ENCODE results near the gene MFN2. TPM values are rescaled to one million over a fixed set of nuclear protein-coding genes. Genes with fewer than 3 reads are reported as not detected.

The MFN2 gene
- polyA plus RNA-seq, 1 donor = 72.6 TPM

- no peak overlapping the region for H3K4me3 ChIP-seq (ENCODE audit: low read length)
- H3K27me3 ChIP-seq (ENCODE audit: control insufficient read depth, insufficient read depth, low read length) = peaks cover 12% of the 10 kb centered on the region
- no peak for DNase-seq
- no peaks in the 10 kb centered on the region for H3K9me3 ChIP-seq (ENCODE audit: control insufficient read depth, low read depth, low read length)
- WGBS (ENCODE audit: insufficient coverage, low lambda C conversion rate) = 66% methylated on average over 2 of the region's 18 CpGs
- peaks cover 3% of the 10 kb centered on the region for H3K4me1 ChIP-seq (ENCODE audit: control insufficient read depth, insufficient read depth, low read length)
- no peak overlapping the region for H3K27ac ChIP-seq (ENCODE audit: low read length)
- no peaks in the 10 kb centered on the region for H3K36me3 ChIP-seq (ENCODE audit: control insufficient read depth, insufficient read depth, low read length)
These were observed 67.1 kb downstream of the MFN2 start for GRCh38 chr1:12047120-12047876.

GRCh38 chr1:12048372-12048771 is 68.1 kb downstream of the MFN2 start:
- H3K4me3 ChIP-seq (ENCODE audit: low read length) = no peak overlapping the region
- no peaks in the 10 kb centered on the region for H3K36me3 ChIP-seq (ENCODE audit: control insufficient read depth, insufficient read depth, low read length)
- H3K4me1 ChIP-seq (ENCODE audit: control insufficient read depth, insufficient read depth, low read length) = peaks cover 13% of the 10 kb centered on the region
- H3K27me3 ChIP-seq (ENCODE audit: control insufficient read depth, insufficient read depth, low read length) = peaks cover 12% of the 10 kb centered on the region
- WGBS (ENCODE audit: insufficient coverage, low lambda C conversion rate) = no CpG with 5 or more reads among the region's 2 CpGs
- no peak for DNase-seq
- no peaks in the 10 kb centered on the region for H3K9me3 ChIP-seq (ENCODE audit: control insufficient read depth, low read depth, low read length)
- H3K27ac ChIP-seq (ENCODE audit: low read length) = no peak overlapping the region

- no CpG with 5 or more reads among the region's 4 CpGs for WGBS (ENCODE audit: insufficient coverage, low lambda C conversion rate)
- Histone ChIP-seq H3K27ac (ENCODE audit: low read length) (no peak overlapping the region), H3K4me3 (ENCODE audit: low read length) (no peak overlapping the region), H3K9me3 (ENCODE audit: control insufficient read depth, low read depth, low read length) (no peaks in the 10 kb centered on the region), H3K27me3 (ENCODE audit: control insufficient read depth, insufficient read depth, low read length) (peaks cover 12% of the 10 kb centered on the region), H3K36me3 (ENCODE audit: control insufficient read depth, insufficient read depth, low read length) (no peaks in the 10 kb centered on the region), H3K4me1 (ENCODE audit: control insufficient read depth, insufficient read depth, low read length) (peaks cover 15% of the 10 kb centered on the region)
- no peak for DNase-seq
These were observed 69.4 kb downstream of the MFN2 start for GRCh38 chr1:12049616-12050015.

- no CpG with 5 or more reads among the region's 1 CpG for WGBS (ENCODE audit: insufficient coverage, low lambda C conversion rate)
- Histone ChIP-seq H3K27ac (ENCODE audit: low read length) (no peak overlapping the region), H3K4me3 (ENCODE audit: low read length) (no peak overlapping the region), H3K27me3 (ENCODE audit: control insufficient read depth, insufficient read depth, low read length) (peaks cover 12% of the 10 kb centered on the region), H3K9me3 (ENCODE audit: control insufficient read depth, low read depth, low read length) (no peaks in the 10 kb centered on the region), H3K4me1 (ENCODE audit: control insufficient read depth, insufficient read depth, low read length) (peaks cover 15% of the 10 kb centered on the region), H3K36me3 (ENCODE audit: control insufficient read depth, insufficient read depth, low read length) (no peaks in the 10 kb centered on the region)
- no peak for DNase-seq
These were observed 71.1 kb downstream of the MFN2 start for GRCh38 chr1:12051361-12051760.

GRCh38 chr1:12052008-12052573 is 71.8 kb downstream of the MFN2 start:
- peak; percentile 68 to 82 for DNase-seq
- Histone ChIP-seq H3K27me3 (ENCODE audit: control insufficient read depth, insufficient read depth, low read length) (peaks cover 12% of the 10 kb centered on the region), H3K27ac (ENCODE audit: low read length) (no peak overlapping the region), H3K4me1 (ENCODE audit: control insufficient read depth, insufficient read depth, low read length) (peaks cover 15% of the 10 kb centered on the region), H3K9me3 (ENCODE audit: control insufficient read depth, low read depth, low read length) (no peaks in the 10 kb centered on the region), H3K36me3 (ENCODE audit: control insufficient read depth, insufficient read depth, low read length) (no peaks in the 10 kb centered on the region), H3K4me3 (ENCODE audit: low read length) (no peak overlapping the region)
- WGBS (ENCODE audit: insufficient coverage, low lambda C conversion rate) = no CpG with 5 or more reads among the region's 9 CpGs

- H3K36me3 ChIP-seq (ENCODE audit: control insufficient read depth, insufficient read depth, low read length) = no peaks in the 10 kb centered on the region
- H3K27me3 ChIP-seq (ENCODE audit: control insufficient read depth, insufficient read depth, low read length) = peaks cover 7% of the 10 kb centered on the region
- H3K9me3 ChIP-seq (ENCODE audit: control insufficient read depth, low read depth, low read length) = no peaks in the 10 kb centered on the region
- no peak for DNase-seq
- H3K27ac ChIP-seq (ENCODE audit: low read length) = no peak overlapping the region
- no CpG with 5 or more reads among the region's 14 CpGs for WGBS (ENCODE audit: insufficient coverage, low lambda C conversion rate)
- H3K4me1 ChIP-seq (ENCODE audit: control insufficient read depth, insufficient read depth, low read length) = peaks cover 15% of the 10 kb centered on the region
- H3K4me3 ChIP-seq (ENCODE audit: low read length) = no peak overlapping the region
These were observed 72.9 kb downstream of the MFN2 start for GRCh38 chr1:12052997-12053686.

GRCh38 chr1:12053752-12054548 is 73.7 kb downstream of the MFN2 start:
- Histone ChIP-seq H3K9me3 (ENCODE audit: control insufficient read depth, low read depth, low read length) (no peaks in the 10 kb centered on the region), H3K4me3 (ENCODE audit: low read length) (no peak overlapping the region), H3K27me3 (ENCODE audit: control insufficient read depth, insufficient read depth, low read length) (peaks cover 5% of the 10 kb centered on the region), H3K27ac (ENCODE audit: low read length) (no peak overlapping the region), H3K4me1 (ENCODE audit: control insufficient read depth, insufficient read depth, low read length) (peaks cover 15% of the 10 kb centered on the region), H3K36me3 (ENCODE audit: control insufficient read depth, insufficient read depth, low read length) (no peaks in the 10 kb centered on the region)
- DNase-seq = no peak
- no CpG with 5 or more reads among the region's 13 CpGs for WGBS (ENCODE audit: insufficient coverage, low lambda C conversion rate)

- H3K36me3 ChIP-seq (ENCODE audit: control insufficient read depth, insufficient read depth, low read length) = no peaks in the 10 kb centered on the region
- WGBS (ENCODE audit: insufficient coverage, low lambda C conversion rate) = no CpG with 5 or more reads among the region's 6 CpGs
- H3K4me3 ChIP-seq (ENCODE audit: low read length) = no peak overlapping the region
- H3K27me3 ChIP-seq (ENCODE audit: control insufficient read depth, insufficient read depth, low read length) = peaks cover 10% of the 10 kb centered on the region
- H3K9me3 ChIP-seq (ENCODE audit: control insufficient read depth, low read depth, low read length) = no peaks in the 10 kb centered on the region
- DNase-seq = no peak
- peaks cover 15% of the 10 kb centered on the region for H3K4me1 ChIP-seq (ENCODE audit: control insufficient read depth, insufficient read depth, low read length)
- no peak overlapping the region for H3K27ac ChIP-seq (ENCODE audit: low read length)
These were observed 75.0 kb downstream of the MFN2 start for GRCh38 chr1:12055259-12055658.

- no CpG with 5 or more reads among the region's 16 CpGs for whole genome bisulfite sequencing (ENCODE audit: insufficient coverage, low lambda C conversion rate)
These were observed 76.1 kb downstream of the MFN2 start for GRCh38 chr1:12056331-12056841.

GRCh38 chr1:12057382-12057781 is 77.1 kb downstream of the MFN2 start:
- Histone ChIP-seq H3K9me3 (ENCODE audit: control insufficient read depth, low read depth, low read length) (no peaks in the 10 kb centered on the region), H3K4me1 (ENCODE audit: control insufficient read depth, insufficient read depth, low read length) (peaks cover 11% of the 10 kb centered on the region), H3K4me3 (ENCODE audit: low read length) (no peak overlapping the region), H3K27me3 (ENCODE audit: control insufficient read depth, insufficient read depth, low read length) (peaks cover 21% of the 10 kb centered on the region), H3K36me3 (ENCODE audit: control insufficient read depth, insufficient read depth, low read length) (no peaks in the 10 kb centered on the region), H3K27ac (ENCODE audit: low read length) (no peak overlapping the region)
- no peak for DNase-seq

More at GRCh38 chr1:12056331-12056841, 76.1 kb downstream of the MFN2 start:
- Histone ChIP-seq H3K4me1 (ENCODE audit: control insufficient read depth, insufficient read depth, low read length) (peaks cover 15% of the 10 kb centered on the region), H3K27ac (ENCODE audit: low read length) (no peak overlapping the region), H3K27me3 (ENCODE audit: control insufficient read depth, insufficient read depth, low read length) (peaks cover 14% of the 10 kb centered on the region), H3K9me3 (ENCODE audit: control insufficient read depth, low read depth, low read length) (no peaks in the 10 kb centered on the region), H3K36me3 (ENCODE audit: control insufficient read depth, insufficient read depth, low read length) (no peaks in the 10 kb centered on the region), H3K4me3 (ENCODE audit: low read length) (no peak overlapping the region)
- no peak for DNase-seq
